OCI-LY7 (cell line): Measurements from ENCODE around the gene RAB22A. TPM values are rescaled to one million over a fixed set of nuclear protein-coding genes. Genes with fewer than 3 reads are reported as not detected.

Experiments
- BruUV-seq: library from RNA; stranded (reverse); fragments of 400-500 nt; replicated peaks from 2 replicates; lab custom pipeline; 2021; lab: Mats Ljungman, UMichigan
- CTCF ChIA-PET: fragments of 300-600 bp; sonication (Branson Sonifier 250); formaldehyde crosslinking; loops from one replicate; lab custom pipeline; 2022; ENCODE audit warnings: antibody characterized with exemption; ENCODE audit not compliant: unreplicated experiment; lab: Charles Lee
- POLR2A ChIA-PET: fragments of 300-600 bp; sonication (Branson Sonifier 250); formaldehyde crosslinking; loops from one replicate; lab custom pipeline; 2022; ENCODE audit warnings: antibody characterized with exemption; lab: Charles Lee
- DNase-seq: peaks from one replicate; pipeline ENCODE4 v3.0.0-alpha.2; 2015; ENCODE audit warnings: low spot score
- H2AFZ ChIP-seq: fragments of 200-600 bp; sonication (generic), shearing (Covaris generic); 2 replicates; pipeline ENCODE4 v1.6.1; 2014; ENCODE audit warnings: mild to moderate bottlenecking, antibody characterized with exemption, low read length, moderate library complexity
- H3K27ac ChIP-seq: fragments of 200-600 bp; sonication (generic); 2 replicates; pipeline ENCODE4 v1.5.1; 2014; ENCODE audit warnings: mixed run types, low read depth, mild to moderate bottlenecking, moderate library complexity, low read length, inconsistent platforms; ENCODE audit not compliant: poor library complexity, severe bottlenecking
- H3K36me3 ChIP-seq: fragments of 200-600 bp; sonication (generic); 2 replicates; pipeline ENCODE4 v1.6.1; 2014; ENCODE audit warnings: mild to moderate bottlenecking, antibody characterized with exemption, low read length, moderate library complexity, mixed read lengths; ENCODE audit not compliant: insufficient read depth
- H3K4me1 ChIP-seq: fragments of 200-600 bp; sonication (generic); 2 replicates; pipeline ENCODE4 v1.5.1; 2014; ENCODE audit warnings: mild to moderate bottlenecking, low read length; ENCODE audit not compliant: insufficient read depth, poor library complexity, severe bottlenecking
- H3K4me2 ChIP-seq: fragments of 200-600 bp; sonication (generic); 2 replicates; pipeline ENCODE4 v1.6.1; 2014; ENCODE audit warnings: mild to moderate bottlenecking, low read length
- H3K4me3 ChIP-seq: fragments of 200-600 bp; sonication (generic); 2 replicates; pipeline ENCODE4 v1.5.1; 2014; ENCODE audit warnings: mild to moderate bottlenecking, low read depth, low read length; ENCODE audit not compliant: poor library complexity, severe bottlenecking
- H3K79me2 ChIP-seq: fragments of 200-600 bp; sonication (generic); 2 replicates; pipeline ENCODE4 v1.6.1; 2016; ENCODE audit warnings: low read depth, mild to moderate bottlenecking, low read length, moderate library complexity, mixed read lengths; ENCODE audit not compliant: insufficient read depth
- H3K9me2 ChIP-seq: fragments of 200-600 bp; sonication (generic); 2 replicates; pipeline ENCODE4 v1.6.1; 2016; ENCODE audit warnings: mild to moderate bottlenecking, low read length, mixed read lengths; ENCODE audit not compliant: insufficient read depth
- H3K9me3 ChIP-seq: fragments of 200-600 bp; sonication (generic); 2 replicates; pipeline ENCODE4 v1.6.1; 2014; ENCODE audit warnings: mild to moderate bottlenecking, mixed run types, low read length, mixed read lengths
- H4K20me1 ChIP-seq: fragments of 200-600 bp; sonication (generic); 2 replicates; pipeline ENCODE4 v1.6.1; 2014; ENCODE audit warnings: mild to moderate bottlenecking, antibody characterized with exemption, low read length, moderate library complexity, mixed read lengths; ENCODE audit not compliant: insufficient read depth
- CTCF ChIP-seq: fragments of 200-600 bp; sonication (generic); conservative IDR thresholded peaks from 2 replicates; pipeline ENCODE4 v1.5.1; 2014; ENCODE audit warnings: mild to moderate bottlenecking, antibody characterized with exemption, low read length, moderate library complexity, mixed read lengths
- EZH2phosphoT487 ChIP-seq: fragments of 200-600 bp; sonication (generic); IDR thresholded peaks from 2 replicates; pipeline ENCODE4 v1.6.1; 2018; ENCODE audit warnings: low read depth, borderline replicate concordance, mild to moderate bottlenecking, mixed run types, antibody characterized with exemption, low read length, moderate library complexity, mixed read lengths
- intact Hi-C: fragments of 100-400 bp; cut with micrococcal nuclease; formaldehyde crosslinking; loops from one replicate; pipeline ENCODE4 v1.10.0; 2022; ENCODE audit not compliant: unreplicated experiment
- total RNA-seq, 2 experiments: library from RNA; depleted of rRNA in 1 of 2; stranded (reverse); fragments of >200 nt in 1 of 2; shearing (Covaris generic) in 1 of 2; gene quantifications; 2 replicates each; pipeline ENCODE4 v1.2.3, GENCODE V29; 2014 to 2022

The RAB22A gene
- total RNA-seq, 2 experiments from 2014 or later = 7.0 to 13.4 TPM

DNA sequence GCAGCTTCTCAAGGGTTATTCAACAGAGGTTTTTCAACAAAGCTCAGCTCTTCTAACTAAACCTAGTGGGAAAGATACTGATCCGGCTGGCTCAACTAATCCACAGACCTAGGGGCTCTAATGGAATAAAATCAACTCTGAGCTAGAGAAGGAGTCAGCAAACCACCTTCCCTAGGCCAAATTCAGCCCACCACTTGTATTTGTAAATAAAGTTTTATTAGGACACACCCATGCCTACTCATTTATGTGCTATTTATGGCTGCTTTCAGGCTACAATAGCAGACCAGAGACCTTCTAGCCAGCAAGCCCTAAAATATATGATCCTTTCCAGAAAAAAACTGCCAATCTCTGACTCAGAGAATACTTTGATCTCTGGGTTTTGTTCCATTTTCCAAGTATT, 6.0 kb upstream of the RAB22A start:
- CTCF ChIA-PET = no interaction called here
- H3K4me2 ChIP-seq = no peak overlapping the region
- no peak for TF ChIP-seq EZH2phosphoT487
- no peak for TF ChIP-seq CTCF
- no TSS peak for BruUV-seq
- POLR2A ChIA-PET = interaction anchor here (0.6 kb wide), 1 partner anchor 615 kb away, joined by 4 read pairs; no protein-coding TSS in a partner anchor
- intact Hi-C loops = loop anchor here (10.0 kb wide), 1 partner anchor 141 kb away; no protein-coding TSS in a partner anchor
- H3K79me2 ChIP-seq = no peaks in the 10 kb centered on the region
- H4K20me1 ChIP-seq = no peaks in the 10 kb centered on the region
- H3K9me3 ChIP-seq = no peaks in the 10 kb centered on the region
- H2AFZ ChIP-seq = no peak overlapping the region
- no peak overlapping the region for H3K4me3 ChIP-seq
- no peaks in the 10 kb centered on the region for H3K36me3 ChIP-seq
- H3K9me2 ChIP-seq = no peaks in the 10 kb centered on the region
- H3K4me1 ChIP-seq = peaks cover 14% of the 10 kb centered on the region
- no peak overlapping the region for H3K27ac ChIP-seq
- DNase-seq = no peak

DNA sequence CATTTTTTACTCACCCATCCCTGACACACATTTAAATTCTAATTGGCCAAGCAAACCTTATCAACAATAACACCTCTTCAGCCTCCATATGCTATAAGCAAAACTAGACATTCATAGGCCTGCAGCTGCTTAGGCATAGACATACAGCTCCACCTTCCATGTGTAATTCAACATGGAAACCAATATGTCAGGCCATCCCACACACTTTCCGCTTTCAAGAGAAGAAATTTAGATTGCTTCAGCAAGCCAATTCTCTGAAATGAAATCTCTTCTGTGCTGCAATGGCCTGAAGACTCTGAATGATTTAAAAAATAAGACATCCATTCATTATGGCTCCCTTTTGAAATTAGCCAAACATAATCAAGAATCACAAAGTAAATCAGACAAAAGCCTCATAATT, 4.5 kb upstream of the RAB22A start:
- Histone ChIP-seq H3K4me3 (no peak overlapping the region), H3K9me3 (no peaks in the 10 kb centered on the region), H3K27ac (no peak overlapping the region), H2AFZ (no peak overlapping the region), H3K4me1 (peaks cover 14% of the 10 kb centered on the region), H3K36me3 (no peaks in the 10 kb centered on the region), H3K4me2 (no peak overlapping the region), H4K20me1 (no peaks in the 10 kb centered on the region), H3K9me2 (no peaks in the 10 kb centered on the region), H3K79me2 (peaks cover under 1% of the 10 kb centered on the region; the same call in 1 of the 2 replicates)
- DNase-seq = no peak
- intact Hi-C loops = loop anchor here (10.0 kb wide), 1 partner anchor 140 kb away; no protein-coding TSS in a partner anchor
- CTCF ChIA-PET = no interaction called here
- POLR2A ChIA-PET = interaction anchor here (1.1 kb wide), 1 partner anchor 10 kb away, joined by 3 read pairs; no protein-coding TSS in a partner anchor
- TF ChIP-seq CTCF = no peak
- TF ChIP-seq EZH2phosphoT487 = no peak
- BruUV-seq = no TSS peak
